Measurements from ENCODE around the gene ADGRE2.

ADGRE2 gene

GRCh38 chr19:14703833-14704232 is 74.5 kb downstream of the ADGRE2 start:
- no peaks in the 10 kb centered on the region for H3K4me1 ChIP-seq (ENCODE audit: low read depth, poor library complexity, severe bottlenecking)
- H3K27me3 ChIP-seq (ENCODE audit: insufficient read depth, low read depth) = no peaks in the 10 kb centered on the region
- H3K27ac ChIP-seq = no peak overlapping the region
- no peak overlapping the region for H3K4me3 ChIP-seq (IDR thresholded peaks at IDR 0.05; ENCODE audit: insufficient read depth, low read depth, low read length)
- H3K79me2 ChIP-seq (ENCODE audit: insufficient read depth, low read depth) = no peaks in the 10 kb centered on the region
- no peak overlapping the region for H3K9ac ChIP-seq
- H4K20me1 ChIP-seq (ENCODE audit: insufficient read depth) = no peaks in the 10 kb centered on the region
- H2AFZ ChIP-seq (ENCODE audit: low read depth) = no peak overlapping the region
- no peak for TF ChIP-seq CTCF (conservative IDR thresholded peaks at IDR 0.05; ENCODE audit: low read depth, low read length)
- no peak overlapping the region for H3K4me2 ChIP-seq
- no peaks in the 10 kb centered on the region for H3K36me3 ChIP-seq (ENCODE audit: insufficient read depth)

- Histone ChIP-seq H3K36me3 (ENCODE audit: insufficient read depth) (no peaks in the 10 kb centered on the region; the same call in 1 of the 2 replicates), H3K27me3 (ENCODE audit: insufficient read depth, low read depth) (no peaks in the 10 kb centered on the region), H3K4me2 (no peak overlapping the region), H3K4me1 (ENCODE audit: low read depth, poor library complexity, severe bottlenecking) (no peaks in the 10 kb centered on the region), H3K9ac (no peak overlapping the region), H3K4me3 (IDR thresholded peaks at IDR 0.05; ENCODE audit: insufficient read depth, low read depth, low read length) (no peak overlapping the region), H3K79me2 (ENCODE audit: insufficient read depth, low read depth) (no peaks in the 10 kb centered on the region), H3K27ac (no peak overlapping the region), H4K20me1 (ENCODE audit: insufficient read depth) (no peaks in the 10 kb centered on the region), H2AFZ (ENCODE audit: low read depth) (no peak overlapping the region)
- no peak for TF ChIP-seq CTCF (conservative IDR thresholded peaks at IDR 0.05; ENCODE audit: low read depth, low read length)
Measured at GRCh38 chr19:14700711-14701375, 77.5 kb downstream of the ADGRE2 start.

GRCh38 chr19:14699641-14700040 is 78.7 kb downstream of the ADGRE2 start:
- H3K27ac ChIP-seq = no peak overlapping the region
- no peaks in the 10 kb centered on the region; the same call in 1 of the 2 replicates for H3K36me3 ChIP-seq (ENCODE audit: insufficient read depth)
- no peak for TF ChIP-seq CTCF (conservative IDR thresholded peaks at IDR 0.05; ENCODE audit: low read depth, low read length)
- H2AFZ ChIP-seq (ENCODE audit: low read depth) = no peak overlapping the region
- H3K27me3 ChIP-seq (ENCODE audit: insufficient read depth, low read depth) = no peaks in the 10 kb centered on the region
- no peaks in the 10 kb centered on the region for H3K79me2 ChIP-seq (ENCODE audit: insufficient read depth, low read depth)
- no peak overlapping the region for H3K4me2 ChIP-seq
- H3K9ac ChIP-seq = no peak overlapping the region
- no peak overlapping the region for H3K4me3 ChIP-seq (IDR thresholded peaks at IDR 0.05; ENCODE audit: insufficient read depth, low read depth, low read length)
- no peaks in the 10 kb centered on the region for H4K20me1 ChIP-seq (ENCODE audit: insufficient read depth)
- H3K4me1 ChIP-seq (ENCODE audit: low read depth, poor library complexity, severe bottlenecking) = no peaks in the 10 kb centered on the region

GRCh38 chr19:14695471-14695870 is 82.9 kb downstream of the ADGRE2 start:
- no peaks in the 10 kb centered on the region for H3K79me2 ChIP-seq (ENCODE audit: insufficient read depth, low read depth)
- no peak for TF ChIP-seq CTCF (conservative IDR thresholded peaks at IDR 0.05; ENCODE audit: low read depth, low read length)
- H3K4me3 ChIP-seq (IDR thresholded peaks at IDR 0.05; ENCODE audit: insufficient read depth, low read depth, low read length) = no peak overlapping the region
- no peak overlapping the region for H3K27ac ChIP-seq
- no peaks in the 10 kb centered on the region for H4K20me1 ChIP-seq (ENCODE audit: insufficient read depth)
- no peak overlapping the region for H3K9ac ChIP-seq
- no peak overlapping the region for H3K4me2 ChIP-seq
- H3K27me3 ChIP-seq (ENCODE audit: insufficient read depth, low read depth) = no peaks in the 10 kb centered on the region
- H2AFZ ChIP-seq (ENCODE audit: low read depth) = no peak overlapping the region
- H3K36me3 ChIP-seq (ENCODE audit: insufficient read depth) = no peaks in the 10 kb centered on the region; the same call in 1 of the 2 replicates
- no peaks in the 10 kb centered on the region for H3K4me1 ChIP-seq (ENCODE audit: low read depth, poor library complexity, severe bottlenecking)
